ENCODE measurements around the gene FBXO34. TPM values are rescaled to one million over a fixed set of nuclear protein-coding genes. Genes with fewer than 3 reads are reported as not detected.

Gene FBXO34
- total and polyA plus RNA-seq, 2 of the 13 experiments (the other 11 are each of a cell fraction or from before 2014, with no cell fraction given), result 8.8 to 13.5 TPM

- 14% methylated on average over 1 of the region's 4 CpGs for WGBS (ENCODE audit: low lambda C conversion rate)
These were observed 21.8 kb upstream of the FBXO34 start for GRCh38 chr14:55249423-55249822.

More at GRCh38 chr14:55249423-55249822, 21.8 kb upstream of the FBXO34 start:
- Histone ChIP-seq H3K79me2 (ENCODE audit: insufficient read depth, low read length) (no peaks in the 10 kb centered on the region), H3K27me3 (ENCODE audit: control insufficient read depth in 1 of 2, insufficient read depth in 2 of 2, low read length in 2 of 2) (peaks cover 2 to 24% of the 10 kb centered on the region in 2 experiments; a peak in 2 of 5 replicates), H3K9me3 (ENCODE audit: low read length) (no peaks in the 10 kb centered on the region), H3K4me3 (replicated peaks in 1 of 3; ENCODE audit: insufficient read depth in 1 of 3, low read depth in 2 of 3, low read length in 3 of 3) (no peak overlapping the region), H3K9ac (ENCODE audit: insufficient read depth, low read depth, low read length) (no peak overlapping the region), H4K20me1 (ENCODE audit: insufficient read depth, low read length) (no peaks in the 10 kb centered on the region), H3K27ac (ENCODE audit: extremely low read length, insufficient read depth, low read length) (no peak overlapping the region), H3K4me1 (ENCODE audit: insufficient read depth, low read length) (no peaks in the 10 kb centered on the region), H2AFZ (ENCODE audit: low read length) (no peak overlapping the region), H3K36me3 (replicated peaks in 1 of 2; ENCODE audit: control insufficient read depth in 1 of 2, insufficient read depth in 2 of 2, low read length in 2 of 2) (no peaks in the 10 kb centered on the region), H3K4me2 (ENCODE audit: low read depth, low read length) (no peak overlapping the region)
- in situ Hi-C loops (cut with HindIII; ENCODE audit: extremely low pct_ligation_motif_present, low pct_unique_long_range_greater_than_20kb), result no loop called here
- DNase-seq (ENCODE audit: low spot score) (no peak), ATAC-seq (no peak; the same call in 2 of the 3 replicates), FAIRE-seq (no peak)
- TF ChIP-seq GLI4 (CRISPR knock-in tag; IDR thresholded peaks at IDR 0.05; ENCODE audit: borderline replicate concordance) (no peak), SSRP1 (CRISPR knock-in tag; IDR thresholded peaks at IDR 0.05) (no peak), AHDC1 (CRISPR knock-in tag; IDR thresholded peaks at IDR 0.05; ENCODE audit: borderline replicate concordance) (no peak)
- CTCF ChIA-PET (ENCODE audit: low intra/inter-chr PET ratio, low total read pairs), result no interaction called here
- intact Hi-C loops (cut with micrococcal nuclease; ENCODE audit: unreplicated experiment), result no loop called here
- no TSS peak for BruUV-seq (replicated peaks)
- POLR2A ChIA-PET, result no interaction called here

Measured in HepG2 (cell line).